Activated CD4-positive, alpha-beta T cell treated with anti-CD3 and anti-CD28 coated beads, Interleukin-2, Interleukin-6, amounts not matched to agents 100 ng/mL and 50 ng/mL, durations not matched to agents 16 hours and 8 hours (primary cell): ENCODE data around the gene DHX38.
"Not testable (repeated sequence)": the region's sequence is repeated elsewhere in the genome, so short reads cannot be mapped to it uniquely, and the experiment has no call there.

Experiments used
- DNase-seq: peaks from one replicate; pipeline ENCODE4 v3.0.0-alpha.2; 2020

Gene DHX38

GRCh38 chr16:72093448-72094265 lies at the start of gene DHX38, which contains the start of gene TXNL4B:
Gene DHX38, plus strand, starts transcription at chr16:72093847. Its CDS starts 2,311 bp downstream, at chr16:72096158.
Gene TXNL4B, minus strand, starts transcription at chr16:72093620. Its CDS starts 2,871 bp downstream, at chr16:72090749.
- DNase-seq = peak; percentile 97

- no peak for DNase-seq
These were observed 49.4 kb upstream of the DHX38 start for GRCh38 chr16:72044296-72044695.

GRCh38 chr16:72044825-72045359 lies 48.8 kb upstream of the DHX38 start:
- no peak for DNase-seq

- DNase-seq = no peak
These were observed 44.5 kb upstream of the DHX38 start for GRCh38 chr16:72049110-72049509.

GRCh38 chr16:72050769-72051464 lies 42.7 kb upstream of the DHX38 start:
- DNase-seq = no peak

GRCh38 chr16:72051818-72052217 lies 41.8 kb upstream of the DHX38 start:
- DNase-seq = no peak

- DNase-seq = not testable (repeated sequence)
These were observed 39.3 kb upstream of the DHX38 start, which contains the start of gene HP for GRCh38 chr16:72054254-72054847. Gene HP, plus strand, starts transcription at chr16:72054505. Its CDS starts 148 bp downstream, at chr16:72054653.

GRCh38 chr16:72055911-72056310 lies 37.7 kb upstream of the DHX38 start:
- no peak for DNase-seq

GRCh38 chr16:72057313-72057712 lies 36.3 kb upstream of the DHX38 start:
- DNase-seq = not testable (repeated sequence)

- DNase-seq = not testable (repeated sequence)
These were observed 34.6 kb upstream of the DHX38 start for GRCh38 chr16:72059060-72059459.

- DNase-seq = no peak
These were observed 33.2 kb upstream of the DHX38 start for GRCh38 chr16:72060405-72060804.

GRCh38 chr16:72061564-72061963 lies 32.1 kb upstream of the DHX38 start:
- no peak for DNase-seq

GRCh38 chr16:72064361-72064894 lies 29.2 kb upstream of the DHX38 start:
- DNase-seq = no peak

GRCh38 chr16:72066747-72067146 lies 26.9 kb upstream of the DHX38 start:
- peak; percentile 36 for DNase-seq

- no peak for DNase-seq
These were observed 24.7 kb upstream of the DHX38 start for GRCh38 chr16:72068930-72069329.

- no peak for DNase-seq
These were observed 20.9 kb upstream of the DHX38 start for GRCh38 chr16:72072514-72073342.

GRCh38 chr16:72073560-72074230 lies 20.0 kb upstream of the DHX38 start:
- DNase-seq = no peak

GRCh38 chr16:72075067-72075466 lies 18.6 kb upstream of the DHX38 start:
- not testable (repeated sequence) for DNase-seq

GRCh38 chr16:72076991-72077706 lies 16.5 kb upstream of the DHX38 start:
- DNase-seq = not testable (repeated sequence)

- no peak for DNase-seq
These were observed 9.8 kb upstream of the DHX38 start for GRCh38 chr16:72083778-72084404.
